DND-41 (cell line): ENCODE results near the gene TBCA.

ENCODE experiments used
- ATAC-seq: fragments of 200-7000 bp; cut with Tn5 transposase; 3 replicates; pipeline ENCODE4 v1.9.1; 2021; ENCODE audit warnings: low read depth; ENCODE audit not compliant: insufficient read depth
- DNase-seq: peaks from one replicate; pipeline ENCODE4 v3.0.0-alpha.2; 2020
- H2AFZ ChIP-seq: 2 replicates; pipeline ENCODE4 v1.6.0; 2012; ENCODE audit warnings: low read depth, low read length
- H3K27ac ChIP-seq: 2 replicates; pipeline ENCODE4 v1.5.1; 2012; ENCODE audit warnings: low read length, inconsistent platforms
- H3K27me3 ChIP-seq: fragments of 200-600 bp; sonication (generic); 2 replicates; pipeline ENCODE4 v1.6.0; 2012; ENCODE audit warnings: low read length, mild to moderate bottlenecking, inconsistent platforms; ENCODE audit not compliant: insufficient read depth, poor library complexity
- H3K36me3 ChIP-seq: 2 replicates; pipeline ENCODE4 v1.5.1; 2012; ENCODE audit warnings: low read length, inconsistent platforms; ENCODE audit not compliant: insufficient read depth
- H3K4me1 ChIP-seq: 2 replicates; pipeline ENCODE4 v1.5.1; 2012; ENCODE audit warnings: mild to moderate bottlenecking, low read length; ENCODE audit not compliant: insufficient read depth
- H3K4me2 ChIP-seq: 2 replicates; pipeline ENCODE4 v1.6.0; 2012; ENCODE audit warnings: mild to moderate bottlenecking, moderate library complexity, low read length, inconsistent platforms; ENCODE audit not compliant: insufficient read depth
- H3K4me3 ChIP-seq, 2 experiments: fragments of 200-600 bp in 1 of 2; shearing (Covaris generic) in 1 of 2; 2 replicates each; pipeline ENCODE4 v1.5.1; 2012 to 2016; ENCODE audit warnings: inconsistent platforms in 2 of 2, low read length in 2 of 2, mild to moderate bottlenecking in 2 of 2, low read depth in 1 of 2, moderate library complexity in 1 of 2
- H3K79me2 ChIP-seq: 2 replicates; pipeline ENCODE4 v1.6.0; 2012; ENCODE audit warnings: low read length, inconsistent platforms; ENCODE audit not compliant: insufficient read depth
- H3K9ac ChIP-seq: 2 replicates; pipeline ENCODE4 v1.6.0; 2012; ENCODE audit warnings: low read depth, mild to moderate bottlenecking, inconsistent platforms, low read length, moderate library complexity
- H3K9me3 ChIP-seq: 2 replicates; pipeline ENCODE4 v1.5.1; 2012; ENCODE audit warnings: low read length, moderate library complexity, mild to moderate bottlenecking, inconsistent platforms; ENCODE audit not compliant: insufficient read depth, severe bottlenecking
- H4K20me1 ChIP-seq: 2 replicates; pipeline ENCODE4 v1.6.0; 2012; ENCODE audit warnings: low read length; ENCODE audit not compliant: insufficient read depth
- EZH2 ChIP-seq: IDR thresholded peaks from 3 replicates; pipeline ENCODE4 v1.6.1; 2012; ENCODE audit warnings: borderline replicate concordance, low read depth, mild to moderate bottlenecking, moderate library complexity, low read length, inconsistent platforms; ENCODE audit not compliant: severe bottlenecking
- TF ChIP-seq, protein P1 (sequence below): IDR thresholded peaks from 2 replicates; pipeline ENCODE4 v1.5.1; 2012; ENCODE audit warnings: borderline replicate concordance, low read length, moderate library complexity, mild to moderate bottlenecking; ENCODE audit not compliant: poor library complexity, severe bottlenecking; ENCODE audit errors: extremely low read depth

Gene TBCA

GRCh38 chr5:77662635-77663034 is 113.5 kb downstream of the TBCA start:
- ATAC-seq, result no peak
- TF ChIP-seq, protein P1, sequence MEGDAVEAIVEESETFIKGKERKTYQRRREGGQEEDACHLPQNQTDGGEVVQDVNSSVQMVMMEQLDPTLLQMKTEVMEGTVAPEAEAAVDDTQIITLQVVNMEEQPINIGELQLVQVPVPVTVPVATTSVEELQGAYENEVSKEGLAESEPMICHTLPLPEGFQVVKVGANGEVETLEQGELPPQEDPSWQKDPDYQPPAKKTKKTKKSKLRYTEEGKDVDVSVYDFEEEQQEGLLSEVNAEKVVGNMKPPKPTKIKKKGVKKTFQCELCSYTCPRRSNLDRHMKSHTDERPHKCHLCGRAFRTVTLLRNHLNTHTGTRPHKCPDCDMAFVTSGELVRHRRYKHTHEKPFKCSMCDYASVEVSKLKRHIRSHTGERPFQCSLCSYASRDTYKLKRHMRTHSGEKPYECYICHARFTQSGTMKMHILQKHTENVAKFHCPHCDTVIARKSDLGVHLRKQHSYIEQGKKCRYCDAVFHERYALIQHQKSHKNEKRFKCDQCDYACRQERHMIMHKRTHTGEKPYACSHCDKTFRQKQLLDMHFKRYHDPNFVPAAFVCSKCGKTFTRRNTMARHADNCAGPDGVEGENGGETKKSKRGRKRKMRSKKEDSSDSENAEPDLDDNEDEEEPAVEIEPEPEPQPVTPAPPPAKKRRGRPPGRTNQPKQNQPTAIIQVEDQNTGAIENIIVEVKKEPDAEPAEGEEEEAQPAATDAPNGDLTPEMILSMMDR, result no peak
- no peak for TF ChIP-seq EZH2

DNA sequence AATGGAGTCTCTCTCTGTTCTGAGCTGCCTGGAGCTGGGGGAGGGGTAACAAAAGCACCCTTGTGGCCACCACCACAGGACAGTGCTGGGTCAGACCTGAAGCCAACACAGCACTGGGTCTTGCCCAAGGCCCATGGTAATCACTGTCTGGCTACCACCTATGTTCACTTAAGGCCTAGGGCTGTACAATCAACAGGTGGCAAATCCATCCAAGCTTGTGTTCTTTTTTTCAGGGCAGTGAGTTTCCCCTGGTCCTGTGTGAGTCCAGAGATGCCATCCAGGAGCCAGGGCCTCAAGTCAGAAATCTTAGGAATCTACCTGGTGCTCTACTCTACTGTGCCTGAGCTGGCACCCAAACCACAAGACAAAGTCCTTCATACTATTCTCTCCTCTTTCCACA is 117.5 kb downstream of the TBCA start:
- H3K4me1 ChIP-seq, result no peaks in the 10 kb centered on the region

More at GRCh38 chr5:77662635-77663034, 113.5 kb downstream of the TBCA start:
- Histone ChIP-seq H3K27ac (no peak overlapping the region), H3K4me1 (no peaks in the 10 kb centered on the region), H3K79me2 (no peaks in the 10 kb centered on the region), H3K4me2 (no peak overlapping the region), H4K20me1 (no peaks in the 10 kb centered on the region), H3K27me3 (peaks cover 9% of the 10 kb centered on the region), H2AFZ (no peak overlapping the region), H3K9ac (no peak overlapping the region), H3K4me3 (no peak overlapping the region), H3K9me3 (no peaks in the 10 kb centered on the region), H3K36me3 (no peaks in the 10 kb centered on the region)
- DNase-seq, result no peak

GRCh38 chr5:77651343-77651742 is 124.8 kb downstream of the TBCA start:
- H3K79me2 ChIP-seq, result no peaks in the 10 kb centered on the region
- H3K4me2 ChIP-seq, result no peak overlapping the region
- DNase-seq (no peak), ATAC-seq (no peak)
- H3K9ac ChIP-seq, result no peak overlapping the region
- no peaks in the 10 kb centered on the region for H3K9me3 ChIP-seq
- H4K20me1 ChIP-seq, result no peaks in the 10 kb centered on the region
- TF ChIP-seq EZH2, result no peak
- TF ChIP-seq, protein P1, result no peak
- H3K4me1 ChIP-seq, result no peaks in the 10 kb centered on the region
- peaks cover under 1% of the 10 kb centered on the region for H3K27me3 ChIP-seq
- no peak overlapping the region for H3K4me3 ChIP-seq
- H2AFZ ChIP-seq, result no peak overlapping the region
- H3K36me3 ChIP-seq, result no peaks in the 10 kb centered on the region
- H3K27ac ChIP-seq, result no peak overlapping the region

More for the DNA sequence above, 117.5 kb downstream of the TBCA start:
- H3K27me3 ChIP-seq, result peaks cover 6% of the 10 kb centered on the region
- H3K4me2 ChIP-seq, result no peak overlapping the region
- H3K27ac ChIP-seq, result no peak overlapping the region
- H3K79me2 ChIP-seq, result no peaks in the 10 kb centered on the region
- ATAC-seq (no peak), DNase-seq (no peak)
- no peaks in the 10 kb centered on the region for H4K20me1 ChIP-seq
- H3K36me3 ChIP-seq, result no peaks in the 10 kb centered on the region
- H3K9ac ChIP-seq, result no peak overlapping the region
- TF ChIP-seq EZH2, result no peak
- TF ChIP-seq, protein P1, result no peak
- no peak overlapping the region for H3K4me3 ChIP-seq
- H3K9me3 ChIP-seq, result no peaks in the 10 kb centered on the region
- no peak overlapping the region for H2AFZ ChIP-seq

DNA sequence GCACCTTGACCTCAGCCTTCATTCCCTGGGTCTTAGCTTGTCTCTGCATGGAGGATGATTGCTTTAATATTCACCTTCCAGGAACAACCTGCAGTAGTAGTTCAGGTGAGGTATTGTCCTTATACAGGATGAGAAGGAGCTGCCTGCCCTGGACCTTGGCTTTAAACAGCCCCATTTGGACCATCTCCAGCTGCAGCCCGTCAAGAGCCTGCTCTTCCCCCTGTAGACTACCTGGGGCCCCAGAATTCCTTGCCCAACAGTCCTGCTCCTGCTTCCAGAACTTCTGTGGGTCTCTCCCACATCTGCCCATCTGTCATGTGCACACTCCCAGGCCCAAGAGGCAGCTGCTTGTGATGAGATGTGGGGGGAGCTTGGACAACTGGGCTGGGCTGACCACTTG is 125.5 kb downstream of the TBCA start:
- TF ChIP-seq, protein P1, result no peak
- no peak for TF ChIP-seq EZH2
- H3K27me3 ChIP-seq, result no peaks in the 10 kb centered on the region

More for the DNA sequence above, 125.5 kb downstream of the TBCA start:
- Histone ChIP-seq H3K36me3 (no peaks in the 10 kb centered on the region), H3K27ac (no peak overlapping the region), H4K20me1 (no peaks in the 10 kb centered on the region), H3K79me2 (no peaks in the 10 kb centered on the region), H3K4me2 (no peak overlapping the region), H2AFZ (no peak overlapping the region), H3K4me1 (no peaks in the 10 kb centered on the region), H3K4me3 (no peak overlapping the region), H3K9me3 (no peaks in the 10 kb centered on the region), H3K9ac (no peak overlapping the region)
- ATAC-seq (no peak), DNase-seq (no peak)
